Suprapubic skin (tissue), 3 donors: Measurements from ENCODE around the gene NINJ1.

ENCODE experiments used
- CTCF ChIP-seq, 2 donors: fragments of 200-600 bp in 1 of 2; fragments of 450-650 bp in 1 of 2; sonication (generic) in 1 of 2; IDR thresholded peaks; one replicate each; pipeline ENCODE4 v1.5.1; 2016 to 2019; ENCODE audit warnings: antibody characterized with exemption in 2 of 2, mild to moderate bottlenecking in 1 of 2, moderate library complexity in 1 of 2
- EP300 ChIP-seq: sonication (generic); formaldehyde crosslinking; IDR thresholded peaks from one replicate; pipeline ENCODE4 v1.6.1; 2017; ENCODE audit warnings: antibody characterized with exemption
- POLR2A ChIP-seq, 2 donors: fragments of 450-650 bp; IDR thresholded peaks; one replicate each; pipeline ENCODE4 v1.6.1; 2017; ENCODE audit warnings: antibody characterized with exemption in 2 of 2, mild to moderate bottlenecking in 2 of 2, moderate library complexity in 2 of 2

DNA sequence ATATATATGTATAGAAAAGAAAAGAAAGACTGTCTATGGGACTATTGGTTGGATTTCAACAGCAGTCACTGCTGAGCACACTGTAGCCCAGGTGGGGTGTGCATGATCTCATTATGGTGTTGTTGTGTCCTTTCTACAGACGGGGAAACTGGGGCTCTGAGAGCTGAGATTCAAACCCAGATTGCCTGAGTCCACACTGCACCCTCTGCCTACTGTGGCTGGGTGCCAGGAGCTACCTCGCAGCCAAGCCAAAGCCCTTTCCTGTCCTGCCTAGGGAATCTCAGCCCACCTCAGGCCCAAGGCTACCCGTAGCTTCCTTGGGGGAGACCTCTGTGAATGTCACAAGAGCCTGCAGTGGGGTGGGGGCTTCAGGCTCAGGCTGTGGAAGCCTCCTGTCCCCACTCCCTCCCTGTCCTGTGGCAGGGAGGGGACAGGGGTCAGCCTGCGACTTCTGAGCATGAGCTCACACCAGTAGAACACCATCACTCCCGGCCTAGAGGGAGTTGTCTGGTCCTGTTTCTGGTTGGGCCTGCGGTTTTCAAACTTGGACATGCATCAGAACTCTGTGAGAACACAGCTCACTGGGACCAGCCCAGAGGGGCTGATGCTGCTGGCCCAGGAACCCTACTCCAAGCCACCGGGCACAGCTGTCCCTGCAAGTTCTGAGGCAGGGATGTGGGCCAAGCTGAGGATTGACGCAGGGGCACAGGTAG, 7.9 kb upstream of the NINJ1 start:
- TF ChIP-seq POLR2A (IDR thresholded peaks at IDR 0.05) (no peak), CTCF (IDR thresholded peaks at IDR 0.05) (no peak), EP300 (no peak)
